Renal cortical epithelial cell (primary cell): ENCODE results near the gene GRM4. TPM values are rescaled to one million over a fixed set of nuclear protein-coding genes. Genes with fewer than 3 reads are reported as not detected.
A peak's percentile ranks its signal among the peaks of the same experiment; 100 is the strongest.

Source experiments
- DNase-seq: peaks from one replicate; pipeline ENCODE4 v3.0.0-alpha.2; 2011; ENCODE audit warnings: low read depth
- total RNA-seq: library from RNA; depleted of rRNA; stranded (reverse); fragments of >200 nt; gene quantifications from 2 replicates; pipeline ENCODE4 v1.2.3, GENCODE V29; 2014

The GRM4 gene
- total RNA-seq, 1 donor from 2014 or later: 0.05 TPM

DNA sequence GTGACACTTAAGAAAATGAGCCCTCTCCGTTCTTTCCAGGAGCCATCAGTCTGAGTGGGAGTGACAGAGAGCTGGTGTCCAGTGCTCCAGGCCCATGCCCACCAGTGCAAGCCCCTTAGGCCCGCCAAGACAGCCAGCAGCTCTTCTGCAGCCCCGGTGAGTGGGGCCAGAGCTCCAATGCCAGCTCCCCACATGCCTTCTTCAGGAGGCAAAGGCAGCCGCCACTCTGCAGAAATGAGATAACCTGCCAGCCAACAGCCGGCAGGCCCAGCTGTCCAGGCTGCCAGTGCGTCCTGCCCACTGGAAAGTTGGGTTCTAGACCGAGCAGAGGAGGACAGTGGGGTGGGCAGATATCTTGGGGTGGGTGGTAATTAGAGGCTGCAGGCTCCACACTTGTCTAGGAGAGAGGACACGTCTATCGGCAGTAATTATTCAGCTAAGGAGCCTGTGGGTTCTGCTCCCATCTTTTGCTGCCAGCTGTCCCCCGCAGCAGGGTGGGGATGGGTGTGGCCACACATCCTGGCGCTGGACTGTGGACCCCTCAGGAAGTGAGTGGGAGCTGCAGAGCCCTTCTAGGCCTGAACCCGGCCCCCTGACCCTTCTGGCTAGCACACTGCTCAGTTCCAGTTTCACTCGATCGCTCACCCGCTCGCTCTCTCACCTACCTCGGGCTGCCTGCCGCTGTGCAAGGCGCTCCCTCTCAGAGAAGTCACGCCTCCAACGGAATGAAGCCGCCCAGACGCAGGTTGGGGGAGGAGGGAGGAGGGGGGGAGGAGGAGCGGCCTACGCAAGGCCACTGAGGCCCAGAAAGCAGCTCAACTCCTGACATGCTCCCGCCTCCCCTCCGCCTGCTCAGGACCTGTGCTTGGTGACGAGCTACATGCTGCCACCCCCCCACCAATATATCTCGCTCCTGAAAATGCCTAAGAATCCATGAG, 3.6 kb downstream of the GRM4 start:
- DNase-seq: no peak

DNA sequence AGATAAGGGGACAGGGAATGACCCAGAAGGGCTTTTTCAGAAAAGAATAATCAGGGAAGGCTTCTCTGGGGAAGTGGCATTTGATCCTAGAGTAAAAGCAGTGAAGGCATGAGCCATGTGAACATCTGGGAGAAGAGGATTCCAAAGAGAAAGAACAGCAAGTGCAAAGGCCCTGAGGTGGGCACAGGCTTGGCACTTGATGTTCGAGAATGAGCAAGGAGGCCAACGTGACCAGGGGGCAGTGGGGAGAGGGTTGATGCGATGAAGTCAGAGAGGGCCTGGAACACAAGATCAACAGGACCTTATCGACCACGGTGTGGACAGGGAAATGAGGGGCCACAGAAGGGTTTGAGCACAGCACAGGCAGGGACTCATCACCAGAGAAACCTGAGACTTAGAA, 5.8 kb downstream of the GRM4 start:
- no peak for DNase-seq

DNA sequence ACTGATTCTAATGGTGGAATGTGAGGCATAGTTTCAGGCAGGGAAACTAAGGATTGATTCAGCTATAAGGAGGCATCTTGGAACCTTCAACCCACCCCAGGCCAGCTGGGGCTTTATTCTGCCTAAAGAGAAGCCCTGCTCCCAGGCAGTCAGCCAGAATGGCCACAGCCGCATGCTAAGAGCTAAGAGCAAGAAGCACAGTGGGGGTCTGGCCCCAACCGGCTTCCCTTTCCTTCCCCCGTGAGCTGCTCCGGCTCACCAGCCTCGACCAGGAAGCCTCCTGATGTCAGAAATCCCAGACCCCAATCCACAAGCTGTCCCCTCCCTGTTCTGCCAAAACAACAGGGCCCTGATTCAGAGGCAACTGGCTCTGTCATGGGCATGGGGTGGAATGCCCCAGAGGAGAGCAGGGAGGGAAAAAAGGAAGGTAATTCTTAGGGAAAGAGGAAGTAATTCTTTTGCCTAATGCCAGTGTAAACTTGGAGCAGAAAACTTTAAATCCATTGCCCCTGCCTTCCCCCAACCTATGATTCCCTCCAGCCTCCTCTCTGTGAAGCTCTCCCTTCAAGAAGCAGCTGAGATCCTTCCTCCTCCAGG, 6.9 kb downstream of the GRM4 start:
- no peak for DNase-seq

DNA sequence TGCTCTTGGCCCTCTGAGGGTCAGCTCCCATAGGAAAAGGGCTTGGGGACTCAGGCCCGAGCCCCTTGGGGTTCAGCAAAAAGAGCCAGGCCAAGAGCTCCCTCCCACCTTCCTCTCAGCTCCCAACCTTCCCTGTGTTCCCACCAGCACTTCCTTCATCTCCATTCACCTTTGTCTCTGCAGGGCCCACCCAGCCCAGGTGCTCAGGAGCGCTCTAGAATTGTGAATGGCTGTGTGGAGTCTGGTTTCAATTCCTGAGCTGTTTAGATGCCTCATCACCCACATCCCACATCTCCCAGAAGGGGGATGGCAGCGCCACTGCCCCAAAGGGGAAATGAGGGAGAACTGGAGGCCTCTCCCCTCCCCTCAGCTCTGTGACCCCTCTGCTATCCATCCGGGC, 7.7 kb downstream of the GRM4 start:
- no peak for DNase-seq

DNA sequence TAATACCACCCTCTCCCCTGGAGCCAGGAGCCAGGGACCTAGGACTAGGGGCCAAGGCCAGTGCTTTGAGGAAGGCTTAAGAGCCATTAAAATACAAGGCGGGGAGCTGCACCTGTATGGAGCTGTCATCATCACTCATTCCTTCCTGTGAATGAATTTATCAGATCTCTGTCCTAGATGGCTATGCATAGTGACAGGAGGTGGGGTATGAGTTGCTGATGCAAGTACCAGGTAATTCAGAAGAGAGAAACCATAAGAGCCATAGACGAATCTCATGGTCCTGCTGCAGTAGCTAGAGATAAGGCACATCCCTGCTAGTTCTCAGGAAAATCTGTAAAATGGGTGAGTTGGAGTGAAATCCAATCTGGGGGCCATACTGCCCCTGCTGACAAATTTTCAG, 10.3 kb downstream of the GRM4 start:
- no peak for DNase-seq

DNA sequence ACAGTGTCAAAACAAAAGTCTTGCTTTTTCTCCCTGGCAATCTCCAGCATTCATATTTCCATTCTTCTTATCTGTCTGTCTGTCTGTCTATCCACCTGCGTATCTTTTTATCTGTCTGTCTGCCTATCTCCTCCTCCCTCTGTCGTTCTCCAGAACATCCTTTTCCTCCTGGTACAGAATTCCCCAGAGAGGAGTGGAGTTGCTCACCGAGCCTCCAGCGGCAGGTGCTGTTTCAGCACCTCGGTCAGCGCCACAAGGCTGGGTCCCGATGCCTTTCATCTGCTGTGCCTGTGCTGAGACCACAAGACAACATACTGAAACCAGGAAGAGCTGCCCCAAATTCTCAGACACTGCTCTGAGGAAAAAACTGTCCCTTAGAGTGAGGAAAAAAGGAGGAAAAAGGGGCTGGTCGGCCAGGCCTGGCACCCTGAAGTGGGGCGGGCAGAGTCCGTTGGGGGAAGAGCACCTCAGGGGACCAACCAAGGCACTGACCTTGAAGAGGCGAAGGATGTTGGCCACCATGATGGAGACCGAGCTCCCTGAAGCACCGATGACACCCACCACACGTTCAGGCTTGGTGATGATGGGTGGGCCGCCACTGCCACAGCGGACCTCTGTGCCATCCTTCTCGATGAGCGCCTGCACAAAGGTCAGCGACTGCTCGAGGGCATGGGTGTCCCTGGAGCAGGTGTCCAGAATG, 13.3 kb downstream of the GRM4 start:
- peak; percentile 13 for DNase-seq

DNA sequence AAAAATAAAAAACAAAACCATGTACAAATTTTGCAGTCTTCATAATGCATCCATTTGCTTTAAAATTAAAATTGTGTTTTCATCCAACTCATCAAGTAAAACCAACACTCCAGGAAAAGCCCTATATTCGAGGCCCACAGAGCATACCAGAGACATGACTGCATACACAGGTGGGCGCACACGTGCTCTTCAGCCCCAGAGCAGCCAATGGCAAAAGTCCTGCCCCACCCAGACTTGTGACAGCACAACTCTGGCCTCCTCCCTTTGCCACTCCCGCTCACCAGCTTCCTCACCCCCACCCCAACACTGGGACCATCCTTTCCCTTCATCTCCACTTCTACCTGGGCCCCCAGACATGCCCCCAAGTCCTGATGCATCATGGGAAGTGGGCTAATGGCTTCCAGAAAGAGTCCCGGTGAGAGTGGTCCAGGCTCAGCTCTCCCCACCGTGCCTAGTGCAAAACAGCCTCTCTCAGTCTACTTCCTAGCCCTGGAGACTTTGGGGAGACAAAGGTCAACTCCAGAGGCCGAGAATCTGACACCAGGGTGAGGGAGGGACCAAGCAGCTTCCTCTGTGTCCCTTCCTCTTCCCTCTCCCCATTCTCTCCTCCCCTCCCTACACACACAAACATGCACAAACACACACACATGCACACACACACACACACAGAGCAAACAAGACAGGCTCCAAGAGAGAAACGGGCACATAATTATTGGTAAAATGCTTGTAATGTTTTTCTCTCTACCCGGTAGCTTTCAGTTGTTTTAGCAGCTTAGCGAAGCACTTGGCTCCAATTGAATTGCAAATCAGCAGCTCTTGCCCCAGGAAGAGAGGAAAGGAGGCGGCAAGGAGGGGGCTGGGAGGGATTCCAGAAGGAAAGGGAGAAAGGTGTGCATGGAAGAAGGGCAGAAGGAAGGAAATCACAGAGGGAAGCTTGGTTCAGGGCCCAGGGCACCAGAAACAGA, 14.3 kb downstream of the GRM4 start:
- DNase-seq: no peak

DNA sequence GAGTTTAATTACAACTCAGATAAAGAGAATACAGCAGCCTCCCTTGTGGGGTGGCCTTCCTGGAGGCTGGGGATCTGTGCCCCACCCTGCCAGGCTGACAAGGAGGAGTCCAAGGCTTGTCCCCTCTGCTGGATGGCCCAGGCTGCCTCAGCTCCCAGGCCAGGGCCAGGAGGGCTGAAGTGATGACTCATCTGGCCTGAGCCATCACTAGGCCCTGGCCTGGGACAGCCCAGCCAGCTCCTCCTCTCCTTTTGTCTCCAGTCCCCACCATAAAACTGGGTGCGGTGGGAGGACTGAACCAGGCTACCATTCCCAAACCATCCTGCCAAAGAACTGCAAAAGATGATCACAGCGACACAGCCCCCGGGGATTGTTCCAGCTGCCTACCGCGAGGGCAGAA, 15.0 kb downstream of the GRM4 start:
- no peak for DNase-seq

DNA sequence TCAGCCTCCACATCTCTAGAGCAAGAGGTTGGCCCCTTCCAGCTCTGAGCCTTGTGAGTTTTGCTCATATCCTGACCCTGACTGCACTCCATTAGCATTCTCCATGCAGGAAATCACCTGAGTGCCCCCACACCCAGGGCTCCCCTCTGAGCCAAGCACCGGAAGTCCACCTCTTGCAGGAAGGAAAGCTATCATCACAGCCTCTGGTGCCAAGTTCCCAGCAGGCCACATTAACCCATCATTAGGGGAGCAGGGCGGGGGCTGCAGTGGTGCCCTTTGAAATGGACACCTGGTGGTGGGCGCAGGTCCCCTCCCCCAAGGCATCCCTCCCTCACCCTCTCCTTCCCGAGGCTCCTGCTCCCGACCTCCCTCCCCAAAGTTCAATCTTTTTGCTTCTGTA, 16.1 kb downstream of the GRM4 start:
- DNase-seq: no peak

DNA sequence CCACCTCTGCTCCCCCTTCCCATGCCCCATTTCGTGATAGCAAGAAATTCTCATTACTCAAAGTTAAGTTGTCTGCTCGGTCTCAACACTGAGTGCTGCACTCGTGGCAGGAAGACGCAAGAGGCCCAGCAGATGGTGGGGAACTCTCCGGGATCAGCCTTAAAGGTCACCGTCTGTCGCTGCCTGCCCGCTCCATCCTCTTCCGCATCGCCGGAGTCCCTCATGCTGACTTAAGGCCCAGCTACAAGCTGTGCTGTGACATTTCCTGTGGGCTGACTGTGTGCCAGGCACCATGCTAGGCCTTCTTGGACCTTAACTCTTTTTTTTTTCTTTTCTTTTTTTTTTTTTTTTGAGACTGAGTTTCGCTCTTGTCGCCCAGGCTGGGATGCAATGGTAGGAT, 17.8 kb downstream of the GRM4 start:
- DNase-seq: no peak

DNA sequence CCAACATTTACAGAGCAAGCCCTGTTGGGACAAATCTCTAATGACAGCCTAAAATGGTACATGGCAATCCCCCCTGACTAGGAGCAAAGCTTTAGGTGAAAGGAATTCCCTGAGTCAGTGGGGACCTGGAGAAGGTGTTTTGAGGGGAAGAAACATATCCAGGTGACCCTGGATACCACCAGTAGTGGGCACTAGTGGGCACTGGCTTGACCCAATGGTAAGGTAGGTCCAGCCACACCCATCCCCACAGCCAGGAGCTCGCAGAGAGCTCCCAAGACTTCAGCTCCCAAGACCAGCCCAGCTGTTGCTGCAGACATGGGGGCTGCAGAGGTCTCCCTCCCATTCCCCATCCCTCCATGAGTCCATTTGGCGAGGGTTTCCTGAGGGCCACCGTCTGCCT, 19.5 kb downstream of the GRM4 start:
- no peak for DNase-seq

DNA sequence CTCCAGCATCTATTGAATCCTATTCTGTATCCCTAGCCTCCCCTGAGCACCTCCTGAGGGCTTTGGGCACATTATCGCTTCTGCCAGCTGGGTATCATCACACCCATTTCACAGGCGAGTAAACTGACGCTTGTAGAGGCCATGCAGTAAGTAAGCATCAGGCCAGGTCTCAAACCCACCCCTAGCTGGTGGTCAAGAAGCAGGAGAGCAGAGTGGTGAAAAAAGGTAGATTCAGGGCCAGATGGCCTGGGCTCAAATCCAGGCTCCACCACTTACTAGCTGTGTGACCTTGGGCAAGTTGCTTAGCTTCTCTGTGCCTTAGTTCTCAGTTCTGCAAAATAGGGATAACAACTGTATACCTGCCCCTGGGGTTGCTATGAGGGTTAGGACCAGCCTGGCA, 19.9 kb downstream of the GRM4 start:
- no peak for DNase-seq

DNA sequence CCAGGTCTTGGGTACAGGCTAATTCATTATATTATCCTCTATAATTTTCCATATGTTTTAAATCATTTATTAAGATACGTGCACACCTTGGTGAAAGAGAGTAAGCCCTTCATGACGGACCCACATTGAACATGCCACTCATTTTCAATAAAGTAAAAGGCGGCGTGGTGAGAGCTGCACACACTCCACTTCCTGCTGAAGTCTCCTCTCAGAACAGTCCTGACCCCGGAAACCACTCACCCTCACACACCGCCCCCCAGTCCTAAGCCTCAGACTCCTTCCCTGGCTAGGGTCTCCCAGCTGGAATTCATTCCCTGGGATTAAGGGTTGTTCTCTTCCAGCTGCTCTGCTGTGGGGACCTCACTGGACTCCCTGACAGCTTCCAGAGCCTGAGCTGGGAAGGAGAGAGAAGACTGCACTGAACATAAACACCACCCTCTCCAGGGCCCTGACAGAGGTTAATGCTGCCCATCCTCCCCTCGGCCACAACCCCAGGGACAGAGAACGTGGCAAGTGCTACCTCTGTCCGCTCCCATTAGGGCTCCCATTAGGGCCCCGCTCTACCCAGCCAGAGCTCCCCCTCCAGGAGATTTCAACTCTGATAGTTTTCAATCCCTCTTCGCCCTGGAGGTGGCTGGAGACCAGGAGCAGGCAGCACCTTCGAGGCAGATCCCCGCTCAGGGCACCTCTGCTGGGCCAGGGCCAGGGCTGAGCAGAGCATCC, 24.8 kb downstream of the GRM4 start:
- no peak for DNase-seq

DNA sequence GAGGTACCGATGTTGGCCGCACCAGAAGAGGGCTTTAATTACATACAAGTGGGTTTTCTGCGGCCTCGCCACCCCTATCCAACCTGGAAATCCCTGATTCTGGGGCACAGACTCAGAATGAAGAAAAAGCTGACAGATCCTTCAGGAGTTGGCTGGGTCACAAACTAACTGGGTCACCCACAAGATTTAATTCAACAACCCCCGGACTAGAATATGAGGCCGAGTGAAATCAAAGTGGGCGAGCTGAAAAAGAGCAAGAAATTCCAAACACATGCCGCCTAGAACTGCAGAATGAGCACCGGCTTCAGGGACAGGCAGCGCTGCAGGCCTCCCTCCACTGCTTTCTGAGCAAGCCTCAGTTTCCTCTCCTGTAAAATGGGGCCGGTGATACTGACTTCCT, 30.0 kb downstream of the GRM4 start:
- DNase-seq: no peak

DNA sequence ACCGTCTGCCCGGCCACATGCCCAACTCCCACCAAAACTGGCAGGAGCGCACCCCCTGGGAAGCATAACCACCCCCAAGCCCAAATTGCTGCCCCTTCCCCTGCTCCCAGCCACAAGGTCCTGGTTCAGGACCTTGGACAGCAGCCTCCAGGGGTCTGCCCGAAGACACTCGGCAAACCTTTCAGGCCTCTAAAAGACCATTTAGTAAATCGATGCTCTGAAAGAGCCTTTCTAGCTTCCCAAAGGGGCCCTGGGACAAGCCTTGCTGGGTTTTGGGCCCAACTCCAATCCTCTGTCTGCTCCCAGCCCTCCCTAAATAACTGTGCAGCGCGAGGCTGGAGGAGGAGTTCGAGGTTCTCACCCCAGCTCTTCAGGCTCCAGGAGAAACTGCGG, 30.5 kb downstream of the GRM4 start:
- no peak for DNase-seq

DNA sequence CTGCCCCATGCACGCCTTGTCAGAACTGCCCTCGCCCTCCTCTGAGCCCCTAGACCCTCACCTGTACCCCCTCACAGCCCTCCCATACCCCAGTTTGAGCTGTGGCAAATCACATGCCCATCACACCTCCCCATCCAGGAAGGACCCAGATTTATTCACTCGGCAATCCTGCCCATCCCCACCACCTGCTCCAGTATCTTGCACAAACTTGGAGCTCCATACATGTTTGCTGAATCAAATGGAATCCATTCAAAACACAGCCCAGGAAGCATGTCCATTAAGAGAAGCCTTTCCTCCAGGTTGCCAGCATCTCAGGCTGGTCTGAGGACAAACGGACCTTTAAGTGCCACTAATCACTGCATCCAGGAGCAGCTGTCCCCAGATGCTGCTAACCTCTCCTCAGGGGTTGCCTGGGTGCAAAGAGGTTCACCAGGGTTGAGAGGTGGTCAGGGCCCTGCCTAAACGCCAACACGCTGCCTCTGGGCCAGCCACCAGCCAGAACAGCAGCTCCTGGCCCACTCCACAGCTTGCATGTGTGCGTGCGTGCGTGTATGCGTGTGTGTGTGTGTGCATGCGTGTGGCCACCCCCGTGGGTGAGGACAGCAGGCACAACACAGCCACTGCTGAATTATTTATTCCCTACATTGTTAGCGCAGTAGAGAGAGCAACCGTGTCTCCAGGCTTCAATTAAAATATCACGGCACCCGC, 31.0 kb downstream of the GRM4 start:
- no peak for DNase-seq

DNA sequence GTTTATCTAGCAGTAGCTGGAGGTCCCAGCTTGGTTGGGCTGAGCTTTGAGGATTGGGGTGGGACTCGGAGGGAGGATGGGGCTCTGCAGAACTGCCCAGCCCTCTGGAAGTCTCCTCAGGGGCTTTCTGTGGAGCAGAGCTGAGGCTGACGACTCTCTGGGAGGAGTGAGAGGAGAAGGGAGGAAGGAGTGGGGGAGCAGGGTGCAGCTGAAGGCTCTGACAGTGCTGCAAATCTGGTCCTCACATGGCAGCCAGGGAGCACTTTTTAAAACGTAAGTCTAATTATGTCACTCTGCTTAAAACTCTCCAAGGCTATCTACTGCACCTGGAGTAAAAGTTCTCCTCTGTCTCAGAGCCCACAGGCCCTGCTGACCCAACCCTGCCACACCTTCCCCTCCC, 32.4 kb downstream of the GRM4 start:
- DNase-seq: no peak

DNA sequence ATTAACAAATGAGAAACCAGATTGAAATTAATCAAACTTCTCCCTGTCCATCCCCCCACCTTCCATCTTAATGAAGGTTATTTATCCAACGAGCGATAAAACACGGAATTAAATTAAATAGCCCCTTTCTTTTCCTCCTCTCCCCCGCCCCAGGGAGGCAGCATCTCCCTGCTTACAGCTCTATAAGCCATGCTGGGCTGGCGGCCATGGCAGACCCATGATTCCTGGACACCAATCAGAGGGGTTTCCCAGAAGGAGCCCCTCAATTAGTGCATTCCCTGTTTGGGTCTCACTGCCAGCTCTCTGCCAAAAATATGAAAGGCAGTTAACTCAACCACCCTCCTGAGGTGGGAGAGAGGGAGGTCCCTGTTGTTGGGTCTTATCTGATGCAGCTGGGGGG, 33.8 kb downstream of the GRM4 start:
- DNase-seq: no peak

DNA sequence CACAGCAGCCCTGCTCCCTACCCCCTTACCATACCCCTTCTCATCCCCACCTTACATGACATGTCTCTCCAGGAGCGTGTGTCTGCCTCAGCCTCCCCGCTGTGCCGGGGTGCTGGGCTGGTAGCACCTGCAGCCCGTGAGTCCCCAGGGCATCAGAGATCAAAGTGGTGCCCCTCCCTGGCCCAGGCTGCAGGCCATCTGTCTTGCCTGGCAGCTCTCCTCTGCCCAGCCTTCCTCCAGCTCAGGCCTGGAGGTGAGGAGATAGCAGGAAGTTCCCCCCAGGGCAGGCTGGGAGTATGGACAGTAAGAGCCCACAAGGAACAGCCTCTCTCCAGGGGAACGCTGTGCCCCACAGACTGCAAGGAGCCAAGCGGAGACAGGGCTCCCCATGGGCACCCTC, 35.3 kb downstream of the GRM4 start:
- DNase-seq: no peak

DNA sequence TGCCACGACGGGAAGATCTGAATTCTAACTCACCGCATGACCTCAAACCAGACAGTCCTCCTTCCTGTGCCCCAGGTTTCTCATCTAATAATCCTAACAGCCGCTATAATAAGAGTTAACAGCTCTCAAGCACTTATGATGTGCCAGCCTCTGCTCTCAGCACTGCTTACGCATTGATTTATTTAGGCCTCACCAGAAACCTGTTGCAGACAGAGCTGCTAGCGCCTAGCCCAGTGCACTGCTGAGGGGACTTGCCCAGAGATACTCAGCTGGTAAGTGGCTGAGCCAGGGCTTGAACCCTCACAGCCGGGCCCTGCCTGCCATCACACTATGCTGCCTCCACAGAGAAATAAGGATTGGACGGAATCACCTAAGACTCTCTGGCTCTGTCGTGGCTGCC, 37.7 kb downstream of the GRM4 start:
- DNase-seq: no peak
